ENCODE measurements around the gene LPAR1.

Gene LPAR1

DNA sequence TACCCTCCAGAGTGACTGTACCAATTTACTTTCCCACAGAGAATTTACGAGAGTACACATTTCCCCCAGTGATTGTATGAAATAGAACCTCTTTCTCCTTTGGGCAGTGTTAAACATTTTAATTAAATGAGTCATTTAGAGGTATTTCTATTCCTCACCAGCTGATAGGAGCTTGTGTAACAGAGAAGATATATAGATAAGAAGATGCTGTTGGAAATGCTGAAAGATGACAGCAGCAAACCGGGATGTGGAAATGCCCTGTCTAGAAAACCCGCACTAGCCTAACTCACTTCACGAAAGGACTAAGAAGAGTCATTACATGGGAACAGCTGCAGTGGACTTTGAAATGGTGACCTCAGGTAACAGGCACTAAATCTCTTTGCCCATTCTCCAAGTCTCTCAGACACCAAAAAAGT is 68.3 kb downstream of the LPAR1 start:
- peak; percentile 43 for DNase-seq (ENCODE audit: low read depth)
- TF ChIP-seq, protein P1, sequence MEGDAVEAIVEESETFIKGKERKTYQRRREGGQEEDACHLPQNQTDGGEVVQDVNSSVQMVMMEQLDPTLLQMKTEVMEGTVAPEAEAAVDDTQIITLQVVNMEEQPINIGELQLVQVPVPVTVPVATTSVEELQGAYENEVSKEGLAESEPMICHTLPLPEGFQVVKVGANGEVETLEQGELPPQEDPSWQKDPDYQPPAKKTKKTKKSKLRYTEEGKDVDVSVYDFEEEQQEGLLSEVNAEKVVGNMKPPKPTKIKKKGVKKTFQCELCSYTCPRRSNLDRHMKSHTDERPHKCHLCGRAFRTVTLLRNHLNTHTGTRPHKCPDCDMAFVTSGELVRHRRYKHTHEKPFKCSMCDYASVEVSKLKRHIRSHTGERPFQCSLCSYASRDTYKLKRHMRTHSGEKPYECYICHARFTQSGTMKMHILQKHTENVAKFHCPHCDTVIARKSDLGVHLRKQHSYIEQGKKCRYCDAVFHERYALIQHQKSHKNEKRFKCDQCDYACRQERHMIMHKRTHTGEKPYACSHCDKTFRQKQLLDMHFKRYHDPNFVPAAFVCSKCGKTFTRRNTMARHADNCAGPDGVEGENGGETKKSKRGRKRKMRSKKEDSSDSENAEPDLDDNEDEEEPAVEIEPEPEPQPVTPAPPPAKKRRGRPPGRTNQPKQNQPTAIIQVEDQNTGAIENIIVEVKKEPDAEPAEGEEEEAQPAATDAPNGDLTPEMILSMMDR (IDR thresholded peaks at IDR 0.05; ENCODE audit: insufficient read depth, low read depth, low read length, missing control alignments): no peak
- no peak overlapping the region for H3K4me3 ChIP-seq (ENCODE audit: low read length)

DNA sequence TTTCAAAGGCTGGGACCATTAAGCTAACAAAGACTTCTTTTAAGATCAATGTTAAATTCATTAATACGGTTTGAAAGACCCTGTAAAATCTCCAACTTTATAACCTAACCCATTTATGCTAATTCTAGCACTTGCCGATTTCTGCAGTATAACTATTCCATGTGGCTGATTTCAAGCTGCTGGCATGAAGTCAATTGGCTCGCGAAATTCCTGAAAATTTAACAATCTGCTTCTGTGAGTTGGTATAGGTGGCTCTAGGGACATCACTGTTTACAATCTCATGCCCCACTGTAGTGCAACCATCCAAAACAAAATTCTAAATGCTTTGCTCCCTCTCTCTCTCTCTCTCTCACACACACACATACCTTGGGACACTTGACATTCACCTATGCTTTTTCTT is 70.2 kb downstream of the LPAR1 start:
- DNase-seq (ENCODE audit: low read depth): no peak
- H3K4me3 ChIP-seq (ENCODE audit: low read length): no peak overlapping the region
- TF ChIP-seq, protein P1 (IDR thresholded peaks at IDR 0.05; ENCODE audit: insufficient read depth, low read depth, low read length, missing control alignments): no peak

DNA sequence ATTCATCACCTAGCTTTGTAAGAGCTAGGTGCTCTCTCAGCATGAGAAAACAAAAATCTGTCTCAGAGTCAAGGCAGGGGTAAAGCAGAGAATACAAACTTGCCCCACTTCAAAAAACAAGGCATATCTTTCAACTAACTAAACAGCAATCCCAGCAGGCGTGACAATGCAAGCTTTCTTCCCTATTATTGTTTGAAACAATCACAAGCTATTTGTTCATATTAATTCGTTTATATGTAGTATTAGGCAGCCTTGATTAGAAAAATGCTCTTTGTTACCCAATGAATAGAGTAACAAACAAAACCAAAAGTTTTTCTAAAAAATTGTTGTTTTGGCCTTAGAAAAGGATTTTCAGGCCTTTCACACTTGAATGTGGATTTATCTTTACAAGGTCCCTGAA is 71.1 kb downstream of the LPAR1 start:
- no peak for DNase-seq (ENCODE audit: low read depth)
- H3K4me3 ChIP-seq (ENCODE audit: low read length): no peak overlapping the region
- TF ChIP-seq, protein P1 (IDR thresholded peaks at IDR 0.05; ENCODE audit: insufficient read depth, low read depth, low read length, missing control alignments): no peak

DNA sequence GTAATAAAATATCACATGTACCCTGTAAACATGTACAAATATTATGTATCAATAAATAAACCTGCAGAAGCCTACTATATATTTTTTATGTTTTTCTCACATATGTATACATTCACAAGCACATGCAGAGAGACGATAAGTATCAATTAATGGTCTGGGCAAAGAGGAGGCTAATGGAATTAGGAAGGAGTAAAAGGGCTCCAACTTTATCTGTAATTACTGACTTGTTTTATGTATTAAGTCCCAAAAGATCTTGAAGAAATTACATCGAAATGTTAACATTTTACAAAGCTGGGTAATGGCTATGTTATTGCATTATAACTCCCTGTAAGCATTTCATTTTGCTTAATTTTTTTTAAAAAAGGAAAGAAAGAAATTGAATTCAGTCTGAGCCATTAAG is 78.0 kb downstream of the LPAR1 start:
- TF ChIP-seq, protein P1 (IDR thresholded peaks at IDR 0.05; ENCODE audit: insufficient read depth, low read depth, low read length, missing control alignments): no peak

DNA sequence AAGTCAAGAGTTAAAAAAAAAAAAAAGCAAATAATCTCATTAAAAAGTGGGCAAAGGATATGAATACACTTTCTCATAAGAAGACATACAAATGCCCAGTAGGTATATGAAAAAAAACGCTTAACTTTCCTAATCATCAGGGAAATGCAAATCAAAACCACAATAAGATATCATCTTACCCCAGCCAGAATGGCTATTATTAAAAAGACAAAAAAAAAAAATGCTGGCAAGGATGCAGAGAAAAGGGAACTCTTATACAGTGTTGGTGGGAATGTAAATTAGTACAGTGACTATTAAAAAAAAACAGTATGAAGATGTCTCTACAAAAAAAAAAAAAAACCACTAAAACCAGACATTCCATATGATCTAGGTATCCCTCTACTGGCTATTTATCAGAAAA is 79.4 kb downstream of the LPAR1 start:
- DNase-seq (ENCODE audit: low read depth): no peak
- H3K4me3 ChIP-seq (ENCODE audit: low read length): no peak overlapping the region
- TF ChIP-seq, protein P1 (IDR thresholded peaks at IDR 0.05; ENCODE audit: insufficient read depth, low read depth, low read length, missing control alignments): no peak

More for the DNA sequence above, 78.0 kb downstream of the LPAR1 start:
- H3K4me3 ChIP-seq (ENCODE audit: low read length): no peak overlapping the region
- DNase-seq (ENCODE audit: low read depth): no peak

DNA sequence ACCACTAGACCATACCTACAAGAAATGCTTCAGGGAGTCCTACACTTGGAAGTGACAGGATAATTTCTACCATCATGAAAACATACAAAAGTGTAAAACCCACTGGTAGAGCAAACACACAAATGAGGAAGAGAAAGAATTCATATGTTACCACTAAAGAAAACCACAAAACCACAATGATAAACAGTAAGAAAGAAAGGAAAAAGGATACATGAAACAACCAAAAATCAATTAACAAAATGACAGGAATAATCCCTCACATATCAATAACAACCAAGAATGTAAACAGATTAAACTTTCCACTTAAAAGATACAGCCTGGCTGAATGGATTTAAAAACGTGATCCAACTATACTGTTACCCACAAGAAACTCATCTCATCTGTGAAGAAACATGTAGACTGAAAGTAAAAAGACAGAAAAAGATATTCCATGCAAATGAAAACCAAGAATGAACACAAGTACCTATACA is 83.4 kb downstream of the LPAR1 start:
- TF ChIP-seq, protein P1 (IDR thresholded peaks at IDR 0.05; ENCODE audit: insufficient read depth, low read depth, low read length, missing control alignments): no peak
- DNase-seq (ENCODE audit: low read depth): no peak
- no peak overlapping the region for H3K4me3 ChIP-seq (ENCODE audit: low read length)

DNA sequence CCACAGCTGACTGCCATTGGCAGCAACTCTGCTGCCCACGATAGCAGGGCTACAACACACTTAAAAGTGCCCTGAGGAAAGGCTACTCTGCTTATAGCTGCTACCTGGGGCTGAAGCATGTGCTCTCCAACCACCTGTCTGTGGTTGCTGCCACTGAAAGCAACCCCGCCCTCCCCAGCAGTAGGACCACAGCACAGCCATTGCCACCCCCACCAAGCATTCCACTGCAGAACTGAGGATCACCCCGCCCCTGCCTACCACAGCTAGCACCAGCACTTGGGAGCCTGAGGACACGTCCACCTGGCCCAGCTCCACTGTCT is 85.8 kb downstream of the LPAR1 start:
- TF ChIP-seq, protein P1 (IDR thresholded peaks at IDR 0.05; ENCODE audit: insufficient read depth, low read depth, low read length, missing control alignments): no peak
- no peak for DNase-seq (ENCODE audit: low read depth)
- H3K4me3 ChIP-seq (ENCODE audit: low read length): no peak overlapping the region
